Measurements from ENCODE around the gene ERMARD.

ERMARD gene

DNA sequence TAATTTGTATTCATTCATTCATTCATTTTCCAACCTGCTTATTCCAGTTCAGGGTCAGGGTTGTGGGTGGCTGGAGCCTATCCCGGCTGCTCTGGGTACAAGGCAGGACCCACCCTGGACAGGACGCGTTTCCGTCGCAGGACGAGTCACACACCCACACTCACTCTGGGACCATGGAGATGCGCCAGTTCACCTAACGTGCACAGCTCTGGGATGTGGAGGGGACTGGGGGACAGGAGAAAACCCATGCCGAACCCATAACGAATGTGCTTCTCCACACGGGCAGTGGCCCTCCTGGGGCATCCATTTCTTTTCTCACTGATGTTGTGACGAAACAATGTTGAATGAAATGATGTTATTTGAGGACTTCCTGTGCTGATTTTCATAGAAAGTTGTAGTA is 26.5 kb downstream of the ERMARD start:
- no peak for TF ChIP-seq ZFX (IDR thresholded peaks at IDR 0.05; ENCODE audit: borderline replicate concordance)
- TF ChIP-seq, protein P1, sequence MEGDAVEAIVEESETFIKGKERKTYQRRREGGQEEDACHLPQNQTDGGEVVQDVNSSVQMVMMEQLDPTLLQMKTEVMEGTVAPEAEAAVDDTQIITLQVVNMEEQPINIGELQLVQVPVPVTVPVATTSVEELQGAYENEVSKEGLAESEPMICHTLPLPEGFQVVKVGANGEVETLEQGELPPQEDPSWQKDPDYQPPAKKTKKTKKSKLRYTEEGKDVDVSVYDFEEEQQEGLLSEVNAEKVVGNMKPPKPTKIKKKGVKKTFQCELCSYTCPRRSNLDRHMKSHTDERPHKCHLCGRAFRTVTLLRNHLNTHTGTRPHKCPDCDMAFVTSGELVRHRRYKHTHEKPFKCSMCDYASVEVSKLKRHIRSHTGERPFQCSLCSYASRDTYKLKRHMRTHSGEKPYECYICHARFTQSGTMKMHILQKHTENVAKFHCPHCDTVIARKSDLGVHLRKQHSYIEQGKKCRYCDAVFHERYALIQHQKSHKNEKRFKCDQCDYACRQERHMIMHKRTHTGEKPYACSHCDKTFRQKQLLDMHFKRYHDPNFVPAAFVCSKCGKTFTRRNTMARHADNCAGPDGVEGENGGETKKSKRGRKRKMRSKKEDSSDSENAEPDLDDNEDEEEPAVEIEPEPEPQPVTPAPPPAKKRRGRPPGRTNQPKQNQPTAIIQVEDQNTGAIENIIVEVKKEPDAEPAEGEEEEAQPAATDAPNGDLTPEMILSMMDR (IDR thresholded peaks at IDR 0.05) = no peak
- H3K27ac ChIP-seq = no peak overlapping the region

GRCh38 chr6:169778646-169779045 is 27.2 kb downstream of the ERMARD start:
- H3K27ac ChIP-seq = no peak overlapping the region
- no peak for TF ChIP-seq ZFX (IDR thresholded peaks at IDR 0.05; ENCODE audit: borderline replicate concordance)
- TF ChIP-seq, protein P1 (IDR thresholded peaks at IDR 0.05) = no peak

- no peak overlapping the region for H3K27ac ChIP-seq
- no peak for TF ChIP-seq ZFX (IDR thresholded peaks at IDR 0.05; ENCODE audit: borderline replicate concordance)
- TF ChIP-seq, protein P1 (IDR thresholded peaks at IDR 0.05) = no peak
Measured at GRCh38 chr6:169779092-169779815, 27.8 kb downstream of the ERMARD start.

GRCh38 chr6:169779896-169780295 is 28.5 kb downstream of the ERMARD start:
- TF ChIP-seq, protein P1 (IDR thresholded peaks at IDR 0.05) = no peak
- TF ChIP-seq ZFX (IDR thresholded peaks at IDR 0.05; ENCODE audit: borderline replicate concordance) = no peak
- no peak overlapping the region for H3K27ac ChIP-seq

- H3K27ac ChIP-seq = no peak overlapping the region
- TF ChIP-seq, protein P1 (IDR thresholded peaks at IDR 0.05) = no peak
- TF ChIP-seq ZFX (IDR thresholded peaks at IDR 0.05; ENCODE audit: borderline replicate concordance) = no peak
Measured at GRCh38 chr6:169780571-169781091, 29.2 kb downstream of the ERMARD start.

GRCh38 chr6:169782966-169783365 is 31.5 kb downstream of the ERMARD start:
- TF ChIP-seq, protein P1 (IDR thresholded peaks at IDR 0.05) = no peak
- no peak for TF ChIP-seq ZFX (IDR thresholded peaks at IDR 0.05; ENCODE audit: borderline replicate concordance)
- no peak overlapping the region for H3K27ac ChIP-seq

DNA sequence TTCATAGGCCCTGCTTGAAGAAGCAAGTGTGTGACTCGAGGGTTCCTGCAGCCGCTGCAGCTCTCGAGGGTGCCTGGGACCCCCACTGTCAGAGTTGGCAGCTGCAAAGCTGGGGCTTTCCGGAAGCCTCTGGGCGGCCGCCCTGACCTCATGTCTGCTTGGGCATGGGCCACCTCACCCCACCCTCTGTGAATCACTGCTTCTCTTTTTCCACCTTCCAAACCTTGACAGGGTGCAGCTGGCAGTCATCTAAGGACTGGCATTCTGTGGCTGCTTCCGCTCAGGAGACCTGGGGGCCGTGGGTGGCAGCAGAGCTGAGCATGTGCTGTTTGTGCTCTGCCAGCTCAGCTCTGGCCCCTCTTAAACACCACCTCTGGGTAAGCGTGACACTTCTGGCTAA is 32.0 kb downstream of the ERMARD start:
- no peak for TF ChIP-seq ZFX (IDR thresholded peaks at IDR 0.05; ENCODE audit: borderline replicate concordance)
- TF ChIP-seq, protein P1 (IDR thresholded peaks at IDR 0.05) = no peak

More for the DNA sequence above, 32.0 kb downstream of the ERMARD start:
- no peak overlapping the region for H3K27ac ChIP-seq
